CD14-positive monocyte (primary cell): ENCODE measurements around the gene SMYD3. TPM values are rescaled to one million over a fixed set of nuclear protein-coding genes. Genes with fewer than 3 reads are reported as not detected.

Source experiments
- DNase-seq, 3 donors: peaks; one replicate each; pipeline ENCODE4 v3.0.0-alpha.2; 2011 to 2022
- H2AFZ ChIP-seq: 2 replicates; pipeline ENCODE4 v1.6.0; 2012; ENCODE audit warnings: mild to moderate bottlenecking, low read depth, low read length, inconsistent platforms; ENCODE audit not compliant: insufficient read depth, poor library complexity, severe bottlenecking
- H3K27ac ChIP-seq, 2 donors: 1 replicate in 1 of 2; 2 replicates in 1 of 2; pipeline ENCODE4 v1.5.1; 2012 to 2013; ENCODE audit warnings: low read length in 2 of 2, control low read depth in 1 of 2, inconsistent platforms in 1 of 2, low read depth in 1 of 2, mild to moderate bottlenecking in 1 of 2
- H3K27me3 ChIP-seq, 2 donors: one replicate each; pipeline versions ENCODE4 v1.6.0 to v1.6.1; 2011 to 2013; ENCODE audit warnings: low read length in 2 of 2; ENCODE audit not compliant: control insufficient read depth in 2 of 2, insufficient read depth in 2 of 2
- H3K36me3 ChIP-seq, 2 donors: replicated peaks in 1 of 2; 1 replicate in 1 of 2; 2 replicates in 1 of 2; pipeline versions ENCODE4 v1.5.1 to v1.6.1; 2012 to 2013; ENCODE audit warnings: low read length in 2 of 2, control low read depth in 1 of 2, inconsistent platforms in 1 of 2, mild to moderate bottlenecking in 1 of 2; ENCODE audit not compliant: insufficient read depth in 2 of 2, control insufficient read depth in 1 of 2
- H3K4me1 ChIP-seq, 2 donors: 1 replicate in 1 of 2; 2 replicates in 1 of 2; pipeline versions ENCODE4 v1.5.1 to v1.6.1; 2012 to 2013; ENCODE audit warnings: low read length in 2 of 2, control low read depth in 1 of 2, inconsistent platforms in 1 of 2, mild to moderate bottlenecking in 1 of 2, moderate library complexity in 1 of 2; ENCODE audit not compliant: insufficient read depth in 2 of 2, control insufficient read depth in 1 of 2
- H3K4me2 ChIP-seq: replicated peaks from 2 replicates; pipeline ENCODE3; 2012; ENCODE audit warnings: low read length, moderate library complexity, mild to moderate bottlenecking; ENCODE audit not compliant: poor library complexity, severe bottlenecking; ENCODE audit errors: extremely low read depth
- H3K4me3 ChIP-seq, 3 experiments: fragments of 200-600 bp in 1 of 3; sonication (generic) in 1 of 3; replicated peaks in 1 of 3; 1 replicate in 2 of 3; 2 replicates in 1 of 3; pipeline ENCODE4 v1.5.1; 2011 to 2013; ENCODE audit warnings: low read length in 3 of 3, mild to moderate bottlenecking in 3 of 3, control low read depth in 2 of 3, low read depth in 2 of 3, inconsistent platforms in 1 of 3, moderate library complexity in 1 of 3
- H3K79me2 ChIP-seq: 2 replicates; pipeline ENCODE4 v1.6.0; 2012; ENCODE audit warnings: mild to moderate bottlenecking, control low read depth, inconsistent platforms, low read length, moderate library complexity; ENCODE audit not compliant: insufficient read depth
- H3K9ac ChIP-seq: 2 replicates; pipeline ENCODE4 v1.6.0; 2017; ENCODE audit warnings: low read length, mild to moderate bottlenecking; ENCODE audit not compliant: insufficient read depth, poor library complexity, severe bottlenecking
- H3K9me3 ChIP-seq, 2 donors: replicated peaks in 1 of 2; 1 replicate in 1 of 2; 2 replicates in 1 of 2; pipeline versions ENCODE4 v1.5.1 to v1.6.1; 2012 to 2013; ENCODE audit warnings: low read length in 2 of 2, control low read depth in 1 of 2; ENCODE audit not compliant: control insufficient read depth in 1 of 2, insufficient read depth in 1 of 2
- H4K20me1 ChIP-seq: 2 replicates; pipeline ENCODE4 v1.6.0; 2012; ENCODE audit warnings: mild to moderate bottlenecking, low read length, control low read depth, moderate library complexity; ENCODE audit not compliant: insufficient read depth
- H3K27ac Mint-ChIP-seq, 7 donors: one replicate each; pipeline ENCODE4 v1.8.0; 2020; ENCODE audit warnings: mild to moderate bottlenecking in 7 of 7, mixed read lengths in 7 of 7, moderate library complexity in 6 of 7, inconsistent platforms in 2 of 7
- H3K27me3 Mint-ChIP-seq, 3 donors: one replicate each; pipeline ENCODE4 v1.8.0; 2021 to 2022; ENCODE audit warnings: low read depth in 3 of 3, mild to moderate bottlenecking in 3 of 3, mixed read lengths in 3 of 3, moderate library complexity in 3 of 3, inconsistent platforms in 1 of 3
- H3K36me3 Mint-ChIP-seq, 2 donors: one replicate each; pipeline ENCODE4 v1.8.0; 2020; ENCODE audit warnings: mixed read lengths in 2 of 2, inconsistent platforms in 1 of 2, mild to moderate bottlenecking in 1 of 2
- H3K4me1 Mint-ChIP-seq: one replicate; pipeline ENCODE4 v1.8.0; 2020; ENCODE audit warnings: mild to moderate bottlenecking, mixed read lengths
- H3K4me3 Mint-ChIP-seq, 2 donors: one replicate each; pipeline ENCODE4 v1.8.0; 2020; ENCODE audit warnings: mild to moderate bottlenecking in 2 of 2, mixed read lengths in 2 of 2, moderate library complexity in 1 of 2
- H3K9me3 Mint-ChIP-seq, 7 donors: one replicate each; pipeline ENCODE4 v1.8.0; 2020 to 2022; ENCODE audit warnings: mixed read lengths in 7 of 7, mild to moderate bottlenecking in 6 of 7, moderate library complexity in 6 of 7, inconsistent platforms in 2 of 7
- CTCF ChIP-seq: fragments of 200-600 bp; IDR thresholded peaks from one replicate; pipeline ENCODE4 v1.8.0; 2022; ENCODE audit warnings: antibody characterized with exemption, mild to moderate bottlenecking
- WGBS: methylation state at CpG from one replicate; pipeline ENCODE4 v1.1.5; 2013; ENCODE audit warnings: missing lambda C conversion rate; ENCODE audit not compliant: insufficient coverage; 5-methylcytosine and 5-hydroxymethylcytosine counted together
- intact Hi-C, 2 donors: fragments of 100-400 bp; cut with micrococcal nuclease; formaldehyde crosslinking; loops; one replicate each; pipeline versions ENCODE4 v1.15.0 to v1.15.1; 2023
- polyA plus RNA-seq, 3 donors: library from polyadenylated mRNA; depleted of rRNA in 1 of 3; unstranded in 2 of 3; stranded (reverse) in 1 of 3; fragments of 300-500 nt in 2 of 3; fragments of >200 nt in 1 of 3; fragmentation: Illumina TruSeq in 2 of 3; gene quantifications; 1 replicate in 2 of 3; 2 replicates in 1 of 3; pipeline ENCODE4 v1.2.3, GENCODE V29; 2012 to 2021

Gene SMYD3
- polyA plus RNA-seq, 3 donors: 2.7 to 8.4 (median 4.0) TPM

GRCh38 chr1:246448373-246448772 lies 58.7 kb downstream of the SMYD3 start:
- intact Hi-C loops: loop anchor here in 1 of 2 donors (5.0 to 10.0 kb wide), 2 partner anchors 436 to 1294 kb away; partner anchors contain the start of gene KIF26B
- H3K27me3 Mint-ChIP-seq: no peaks in the 10 kb centered on the region
- H3K79me2 ChIP-seq: no peaks in the 10 kb centered on the region

DNA sequence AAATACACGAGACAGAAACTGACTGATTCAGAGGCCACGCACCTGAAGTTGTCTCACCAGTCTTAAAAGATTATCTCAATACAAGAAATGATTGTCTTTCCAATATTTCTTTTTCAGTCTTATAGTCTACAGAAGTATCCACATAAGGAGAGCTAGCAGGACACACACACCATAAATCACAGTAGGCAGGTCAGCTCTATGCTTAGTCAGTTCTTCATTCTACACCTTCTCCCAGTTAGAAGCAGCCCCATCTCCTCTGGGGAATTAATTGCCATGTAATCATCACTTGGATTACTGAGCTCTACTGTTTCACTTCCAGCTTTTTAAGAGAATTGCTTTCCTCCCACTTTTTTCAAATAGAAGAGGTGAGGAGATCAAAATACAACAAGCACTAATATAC lies 59.6 kb downstream of the SMYD3 start:
- no peak overlapping the region for H2AFZ ChIP-seq
- H3K27ac ChIP-seq: no peak overlapping the region
- 100% methylated on average over 2 of the region's 2 CpGs for WGBS
- no peaks in the 10 kb centered on the region for H3K4me1 ChIP-seq
- no peaks in the 10 kb centered on the region for H3K9me3 ChIP-seq
- H3K79me2 ChIP-seq: no peaks in the 10 kb centered on the region
- H3K27ac Mint-ChIP-seq: no peak overlapping the region
- H4K20me1 ChIP-seq: no peaks in the 10 kb centered on the region
- no peak overlapping the region for H3K4me2 ChIP-seq
- peaks cover 3% of the 10 kb centered on the region for H3K4me1 Mint-ChIP-seq
- no peak for DNase-seq
- H3K4me3 Mint-ChIP-seq: no peak overlapping the region
- H3K36me3 ChIP-seq: no peaks in the 10 kb centered on the region
- H3K36me3 Mint-ChIP-seq: no peaks in the 10 kb centered on the region
- H3K27me3 ChIP-seq: no peaks in the 10 kb centered on the region
- no peaks in the 10 kb centered on the region for H3K27me3 Mint-ChIP-seq
- H3K4me3 ChIP-seq: no peak overlapping the region
- H3K9me3 Mint-ChIP-seq: no peaks in the 10 kb centered on the region
- no peak for TF ChIP-seq CTCF
- H3K9ac ChIP-seq: no peak overlapping the region
- intact Hi-C loops: loop anchor here in 1 of 2 donors (5.0 to 10.0 kb wide), 2 partner anchors 435 to 1293 kb away; partner anchors contain the start of gene KIF26B

More at GRCh38 chr1:246448373-246448772, 58.7 kb downstream of the SMYD3 start:
- Histone ChIP-seq H4K20me1 (no peaks in the 10 kb centered on the region), H3K4me2 (no peak overlapping the region), H3K27ac (no peak overlapping the region), H3K36me3 (no peaks in the 10 kb centered on the region), H3K27me3 (no peaks in the 10 kb centered on the region), H3K4me3 (no peak overlapping the region), H3K9me3 (no peaks in the 10 kb centered on the region), H3K4me1 (no peaks in the 10 kb centered on the region), H3K9ac (no peak overlapping the region), H2AFZ (no peak overlapping the region)
- H3K36me3 Mint-ChIP-seq: no peaks in the 10 kb centered on the region
- no peak for TF ChIP-seq CTCF
- no peak for DNase-seq
- H3K4me3 Mint-ChIP-seq: no peak overlapping the region
- 100% methylated on average over 3 of the region's 3 CpGs for WGBS
- H3K27ac Mint-ChIP-seq: no peak overlapping the region
- H3K4me1 Mint-ChIP-seq: peaks cover 3% of the 10 kb centered on the region
- no peaks in the 10 kb centered on the region for H3K9me3 Mint-ChIP-seq
